Effector memory CD8-positive, alpha-beta T cell (primary cell): Measurements from ENCODE around the gene DCAF12L1.

Experiments used
- ATAC-seq: fragments of 150-1000 bp; cut with Tn5 transposase; replicated peaks from 2 replicates; pipeline ENCODE4 v1.10.0; 2021; ENCODE audit warnings: mild to moderate bottlenecking, moderate library complexity
- DNase-seq, 3 experiments: peaks; one replicate each; pipeline ENCODE4 v3.0.0; 2021
- H3K27ac Mint-ChIP-seq, 2 donors: one replicate each; pipeline ENCODE4 v1.8.0; 2022; ENCODE audit warnings: mild to moderate bottlenecking in 2 of 2, mixed read lengths in 2 of 2, moderate library complexity in 2 of 2
- H3K27me3 Mint-ChIP-seq, 2 donors: one replicate each; pipeline ENCODE4 v1.8.0; 2022; ENCODE audit warnings: mixed read lengths in 2 of 2
- H3K36me3 Mint-ChIP-seq: one replicate; pipeline ENCODE4 v1.8.0; 2022; ENCODE audit warnings: mild to moderate bottlenecking, moderate library complexity, mixed read lengths; ENCODE audit not compliant: insufficient read depth
- H3K4me1 Mint-ChIP-seq, 2 donors: one replicate each; pipeline ENCODE4 v1.8.0; 2022; ENCODE audit warnings: low read depth in 2 of 2, mixed read lengths in 2 of 2
- H3K4me3 Mint-ChIP-seq, 2 donors: one replicate each; pipeline ENCODE4 v1.8.0; 2022; ENCODE audit warnings: mild to moderate bottlenecking in 2 of 2, mixed read lengths in 2 of 2, moderate library complexity in 2 of 2
- H3K9me3 Mint-ChIP-seq, 2 donors: one replicate each; pipeline ENCODE4 v1.8.0; 2022; ENCODE audit warnings: mixed read lengths in 2 of 2
- total RNA-seq, 9 experiments: gene quantifications; one replicate each; lab custom pipeline; 2026; lab: John Stamatoyannopoulos, UW

The DCAF12L1 gene
- 0 reads per million in 9 experiments for total RNA-seq

GRCh38 chrX:126552313-126553022 is at the start of gene DCAF12L1:
Gene DCAF12L1 (minus strand): TSS chrX:126552814. CDS start chrX:126552608, 206 bp downstream.
- ATAC-seq (no peak), DNase-seq (no peak)
- Mint-ChIP-seq H3K27me3 (no peaks in the 10 kb centered on the region), H3K36me3 (no peaks in the 10 kb centered on the region), H3K27ac (no peak within 1 kb of the TSS), H3K9me3 (no peaks in the 10 kb centered on the region), H3K4me3 (no peak within 1 kb of the TSS), H3K4me1 (no peaks in the 10 kb centered on the region)

- no peak for DNase-seq
- Mint-ChIP-seq H3K27ac (no peak overlapping the region), H3K4me3 (no peak overlapping the region), H3K36me3 (no peaks in the 10 kb centered on the region), H3K9me3 (peaks cover 0 to 8% of the 10 kb centered on the region in 2 donors), H3K27me3 (no peaks in the 10 kb centered on the region), H3K4me1 (no peaks in the 10 kb centered on the region)
- ATAC-seq, result no peak
Measured at GRCh38 chrX:126580877-126581276, 28.3 kb upstream of the DCAF12L1 start.

GRCh38 chrX:126575911-126576310 is 23.3 kb upstream of the DCAF12L1 start:
- H3K4me3 Mint-ChIP-seq, result no peak overlapping the region
- no peak overlapping the region for H3K27ac Mint-ChIP-seq
- DNase-seq, result no peak
- H3K36me3 Mint-ChIP-seq, result no peaks in the 10 kb centered on the region
- H3K27me3 Mint-ChIP-seq, result no peaks in the 10 kb centered on the region
- no peaks in the 10 kb centered on the region for H3K9me3 Mint-ChIP-seq
- no peaks in the 10 kb centered on the region for H3K4me1 Mint-ChIP-seq
- no peak for ATAC-seq

- ATAC-seq (no peak), DNase-seq (no peak)
- peaks cover 0 to 1% of the 10 kb centered on the region in 2 donors for H3K9me3 Mint-ChIP-seq
- H3K36me3 Mint-ChIP-seq, result no peaks in the 10 kb centered on the region
- no peaks in the 10 kb centered on the region for H3K4me1 Mint-ChIP-seq
- no peak overlapping the region for H3K4me3 Mint-ChIP-seq
- no peak overlapping the region for H3K27ac Mint-ChIP-seq
- H3K27me3 Mint-ChIP-seq, result no peaks in the 10 kb centered on the region
Measured at GRCh38 chrX:126557151-126557550, 4.5 kb upstream of the DCAF12L1 start.

- no peak for ATAC-seq
- H3K27me3 Mint-ChIP-seq, result no peaks in the 10 kb centered on the region
- no peak for DNase-seq
- H3K4me1 Mint-ChIP-seq, result no peaks in the 10 kb centered on the region
- no peak overlapping the region for H3K4me3 Mint-ChIP-seq
- no peaks in the 10 kb centered on the region for H3K9me3 Mint-ChIP-seq
- H3K36me3 Mint-ChIP-seq, result no peaks in the 10 kb centered on the region
- no peak overlapping the region for H3K27ac Mint-ChIP-seq
Measured at GRCh38 chrX:126551725-126552312, 795 bp downstream of the DCAF12L1 start.

GRCh38 chrX:126551306-126551705 is 1.3 kb downstream of the DCAF12L1 start:
- no peak for DNase-seq
- Mint-ChIP-seq H3K36me3 (no peaks in the 10 kb centered on the region), H3K4me3 (no peak overlapping the region), H3K4me1 (no peaks in the 10 kb centered on the region), H3K27me3 (no peaks in the 10 kb centered on the region), H3K27ac (no peak overlapping the region), H3K9me3 (no peaks in the 10 kb centered on the region)
- ATAC-seq, result no peak

- ATAC-seq (no peak), DNase-seq (no peak)
- Mint-ChIP-seq H3K27ac (no peak overlapping the region), H3K4me3 (no peak overlapping the region), H3K27me3 (no peaks in the 10 kb centered on the region), H3K9me3 (no peaks in the 10 kb centered on the region), H3K4me1 (no peaks in the 10 kb centered on the region), H3K36me3 (no peaks in the 10 kb centered on the region)
Measured at GRCh38 chrX:126550816-126551215, 1.8 kb downstream of the DCAF12L1 start.

- DNase-seq (no peak), ATAC-seq (no peak)
- Mint-ChIP-seq H3K36me3 (no peaks in the 10 kb centered on the region), H3K27ac (no peak overlapping the region), H3K4me3 (no peak overlapping the region), H3K27me3 (no peaks in the 10 kb centered on the region), H3K4me1 (no peaks in the 10 kb centered on the region), H3K9me3 (peaks cover 2 to 7% of the 10 kb centered on the region in 2 donors)
Measured at GRCh38 chrX:126509923-126510322, 42.7 kb downstream of the DCAF12L1 start.
